ENCODE results near the gene CTIF.
A peak's percentile ranks its signal among the peaks of the same experiment; 100 is the strongest.

- peak in 1 of 2 donors; percentile 66 for TF ChIP-seq POLR2A (IDR thresholded peaks at IDR 0.05)
- TF ChIP-seq CTCF (IDR thresholded peaks at IDR 0.05), result peak in 2 of 12 donors; percentile 6 to 11
Measured at GRCh38 chr18:48541026-48541746, 2.4 kb downstream of the CTIF start.

Measured in heart left ventricle (tissue), 13 donors.